Peyer's patch (tissue), 4 donors: ENCODE results near the gene FGFBP2. TPM values are rescaled to one million over a fixed set of nuclear protein-coding genes. Genes with fewer than 3 reads are reported as not detected.
A peak's percentile ranks its signal among the peaks of the same experiment; 100 is the strongest.

ENCODE experiments used
- DNase-seq, 3 donors: peaks; one replicate each; pipeline ENCODE4 v3.0.0-alpha.2; 2017 to 2019
- H3K27ac ChIP-seq, 4 donors: fragments of 200-600 bp; sonication (generic); one replicate each; pipeline ENCODE4 v1.5.1; 2016 to 2019
- H3K27me3 ChIP-seq, 2 donors: fragments of 200-600 bp; sonication (generic); one replicate each; pipeline ENCODE4 v1.5.1; 2019
- H3K36me3 ChIP-seq, 3 donors: fragments of 200-600 bp; sonication (generic); one replicate each; pipeline ENCODE4 v1.5.1; 2016 to 2019
- H3K4me1 ChIP-seq, 4 donors: fragments of 200-600 bp; sonication (generic); one replicate each; pipeline ENCODE4 v1.5.1; 2016 to 2019
- H3K4me3 ChIP-seq, 4 donors: fragments of 200-600 bp; sonication (generic); 1 replicate in 3 of 4; 2 replicates in 1 of 4; pipeline ENCODE4 v1.5.1; 2016 to 2019; ENCODE audit warnings: mild to moderate bottlenecking in 1 of 4
- H3K9me3 ChIP-seq, 4 donors: fragments of 200-600 bp; sonication (generic); one replicate each; pipeline ENCODE4 v1.5.1; 2016 to 2019; ENCODE audit warnings: mild to moderate bottlenecking in 1 of 4
- POLR2A ChIP-seq, 2 donors: fragments of 450-650 bp; IDR thresholded peaks; one replicate each; pipeline ENCODE4 v1.5.1; 2017; ENCODE audit warnings: antibody characterized with exemption in 2 of 2, mild to moderate bottlenecking in 2 of 2, moderate library complexity in 2 of 2
- total RNA-seq, 4 donors: library from RNA; depleted of rRNA; stranded (reverse); fragments of >200 nt; gene quantifications; one replicate each; pipeline ENCODE4 v1.1.0, GENCODE V29; 2016
- TF ChIP-seq, protein P1 (sequence below), 6 experiments: fragments of 450-650 bp in 4 of 6; fragments of 200-600 bp in 2 of 6; sonication (generic) in 1 of 6; IDR thresholded peaks; one replicate each; pipeline ENCODE4 v1.5.1; 2017 to 2019; ENCODE audit warnings: antibody characterized with exemption in 6 of 6, mild to moderate bottlenecking in 3 of 6, moderate library complexity in 1 of 6

Gene FGFBP2, protein sequence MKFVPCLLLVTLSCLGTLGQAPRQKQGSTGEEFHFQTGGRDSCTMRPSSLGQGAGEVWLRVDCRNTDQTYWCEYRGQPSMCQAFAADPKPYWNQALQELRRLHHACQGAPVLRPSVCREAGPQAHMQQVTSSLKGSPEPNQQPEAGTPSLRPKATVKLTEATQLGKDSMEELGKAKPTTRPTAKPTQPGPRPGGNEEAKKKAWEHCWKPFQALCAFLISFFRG
- not detected for total RNA-seq

GRCh38 chr4:15963001-15963451 lies at the start of gene FGFBP2:
Gene FGFBP2, minus strand, starts transcription at chr4:15963175. Its CDS starts 46 bp downstream, at chr4:15963129.
- DNase-seq = peak; percentile 35 to 62 (median 60)

GRCh38 chr4:16011173-16011572 lies 48.2 kb upstream of the FGFBP2 start:
- DNase-seq = no peak
- Histone ChIP-seq H3K4me1 (no peaks in the 10 kb centered on the region), H3K9me3 (no peaks in the 10 kb centered on the region), H3K27me3 (no peaks in the 10 kb centered on the region), H3K36me3 (peaks cover 0 to 51% (median 0%) of the 10 kb centered on the region in 3 donors), H3K27ac (no peak overlapping the region), H3K4me3 (no peak overlapping the region)
- TF ChIP-seq, protein P1, sequence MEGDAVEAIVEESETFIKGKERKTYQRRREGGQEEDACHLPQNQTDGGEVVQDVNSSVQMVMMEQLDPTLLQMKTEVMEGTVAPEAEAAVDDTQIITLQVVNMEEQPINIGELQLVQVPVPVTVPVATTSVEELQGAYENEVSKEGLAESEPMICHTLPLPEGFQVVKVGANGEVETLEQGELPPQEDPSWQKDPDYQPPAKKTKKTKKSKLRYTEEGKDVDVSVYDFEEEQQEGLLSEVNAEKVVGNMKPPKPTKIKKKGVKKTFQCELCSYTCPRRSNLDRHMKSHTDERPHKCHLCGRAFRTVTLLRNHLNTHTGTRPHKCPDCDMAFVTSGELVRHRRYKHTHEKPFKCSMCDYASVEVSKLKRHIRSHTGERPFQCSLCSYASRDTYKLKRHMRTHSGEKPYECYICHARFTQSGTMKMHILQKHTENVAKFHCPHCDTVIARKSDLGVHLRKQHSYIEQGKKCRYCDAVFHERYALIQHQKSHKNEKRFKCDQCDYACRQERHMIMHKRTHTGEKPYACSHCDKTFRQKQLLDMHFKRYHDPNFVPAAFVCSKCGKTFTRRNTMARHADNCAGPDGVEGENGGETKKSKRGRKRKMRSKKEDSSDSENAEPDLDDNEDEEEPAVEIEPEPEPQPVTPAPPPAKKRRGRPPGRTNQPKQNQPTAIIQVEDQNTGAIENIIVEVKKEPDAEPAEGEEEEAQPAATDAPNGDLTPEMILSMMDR (IDR thresholded peaks at IDR 0.05) = no peak
- no peak for TF ChIP-seq POLR2A (IDR thresholded peaks at IDR 0.05)

More at GRCh38 chr4:15963001-15963451, at the start of gene FGFBP2:
- H3K4me3 ChIP-seq = no peak within 1 kb of the TSS
- H3K27me3 ChIP-seq = no peaks in the 10 kb centered on the region
- no peak for TF ChIP-seq POLR2A (IDR thresholded peaks at IDR 0.05)
- TF ChIP-seq, protein P1 (IDR thresholded peaks at IDR 0.05) = peak in 4 of 6 experiments; percentile 11 to 35 (median 33)
- no peaks in the 10 kb centered on the region for H3K9me3 ChIP-seq
- H3K27ac ChIP-seq = no peak within 1 kb of the TSS
- no peaks in the 10 kb centered on the region for H3K4me1 ChIP-seq
- H3K36me3 ChIP-seq = no peaks in the 10 kb centered on the region

- H3K9me3 ChIP-seq = no peaks in the 10 kb centered on the region
These were observed 46.2 kb upstream of the FGFBP2 start for GRCh38 chr4:16009153-16009552.

GRCh38 chr4:16007471-16008095 lies 44.6 kb upstream of the FGFBP2 start:
- no peaks in the 10 kb centered on the region for H3K27me3 ChIP-seq
- H3K4me3 ChIP-seq = no peak overlapping the region
- peaks cover 0 to 43% (median 0%) of the 10 kb centered on the region in 3 donors for H3K36me3 ChIP-seq
- no peak overlapping the region for H3K27ac ChIP-seq
- TF ChIP-seq, protein P1 (IDR thresholded peaks at IDR 0.05) = no peak
- no peak for TF ChIP-seq POLR2A (IDR thresholded peaks at IDR 0.05)
- H3K9me3 ChIP-seq = no peaks in the 10 kb centered on the region
- H3K4me1 ChIP-seq = no peaks in the 10 kb centered on the region
- no peak for DNase-seq

More at GRCh38 chr4:16009153-16009552, 46.2 kb upstream of the FGFBP2 start:
- Histone ChIP-seq H3K27me3 (no peaks in the 10 kb centered on the region), H3K36me3 (peaks cover 0 to 46% (median 0%) of the 10 kb centered on the region in 3 donors), H3K27ac (no peak overlapping the region), H3K4me3 (no peak overlapping the region), H3K4me1 (no peaks in the 10 kb centered on the region)
- no peak for TF ChIP-seq POLR2A (IDR thresholded peaks at IDR 0.05)
- TF ChIP-seq, protein P1 (IDR thresholded peaks at IDR 0.05) = no peak
- DNase-seq = no peak

DNA sequence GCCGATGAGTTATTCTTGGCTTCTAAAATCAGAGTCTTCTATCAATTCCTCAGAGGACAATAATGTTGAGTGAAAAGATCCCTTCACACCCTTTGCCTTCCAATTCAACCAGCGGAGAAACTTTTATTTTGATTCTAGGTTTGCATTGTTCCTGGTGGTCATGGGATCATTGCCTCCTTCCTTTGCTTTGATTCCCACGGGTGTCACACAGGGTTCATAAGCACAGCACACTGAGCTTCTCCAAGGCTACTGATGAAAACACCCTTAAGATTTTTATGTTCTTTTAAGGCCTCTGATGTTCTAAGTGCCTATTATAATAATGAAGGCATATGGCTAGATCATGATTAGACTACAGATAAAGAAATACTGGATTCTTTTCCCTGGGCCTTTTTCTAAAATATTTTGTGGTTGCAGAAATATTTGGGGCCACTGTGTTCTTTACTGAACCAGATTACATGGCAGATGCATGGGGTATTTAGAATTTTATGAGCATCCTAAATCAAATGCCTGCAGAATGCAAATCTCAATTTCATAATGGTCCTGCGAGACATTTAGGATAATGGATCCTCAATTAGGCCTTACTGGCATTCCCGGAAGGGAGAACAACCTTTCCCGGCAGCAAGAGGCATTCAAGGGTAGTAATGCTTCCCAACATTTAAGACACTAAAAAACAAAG lies 43.9 kb upstream of the FGFBP2 start:
- H3K27ac ChIP-seq = no peak overlapping the region
- no peaks in the 10 kb centered on the region for H3K9me3 ChIP-seq
- no peaks in the 10 kb centered on the region for H3K4me1 ChIP-seq
- H3K27me3 ChIP-seq = no peaks in the 10 kb centered on the region
- no peak for DNase-seq
- H3K4me3 ChIP-seq = no peak overlapping the region
- H3K36me3 ChIP-seq = peaks cover 0 to 43% (median 0%) of the 10 kb centered on the region in 3 donors
- TF ChIP-seq, protein P1 (IDR thresholded peaks at IDR 0.05) = no peak
- TF ChIP-seq POLR2A (IDR thresholded peaks at IDR 0.05) = no peak
